GM19438 (cell line): ENCODE results near the gene CDK19.
"Not testable (repeated sequence)": the region's sequence is repeated elsewhere in the genome, so short reads cannot be mapped to it uniquely, and the experiment has no call there.

ENCODE experiments used
- ATAC-seq: cut with Tn5 transposase; IDR thresholded peaks from one replicate; pipeline ENCODE4 v1.9.1; 2021; ENCODE audit warnings: low read depth; ENCODE audit not compliant: unreplicated experiment

Gene CDK19

DNA sequence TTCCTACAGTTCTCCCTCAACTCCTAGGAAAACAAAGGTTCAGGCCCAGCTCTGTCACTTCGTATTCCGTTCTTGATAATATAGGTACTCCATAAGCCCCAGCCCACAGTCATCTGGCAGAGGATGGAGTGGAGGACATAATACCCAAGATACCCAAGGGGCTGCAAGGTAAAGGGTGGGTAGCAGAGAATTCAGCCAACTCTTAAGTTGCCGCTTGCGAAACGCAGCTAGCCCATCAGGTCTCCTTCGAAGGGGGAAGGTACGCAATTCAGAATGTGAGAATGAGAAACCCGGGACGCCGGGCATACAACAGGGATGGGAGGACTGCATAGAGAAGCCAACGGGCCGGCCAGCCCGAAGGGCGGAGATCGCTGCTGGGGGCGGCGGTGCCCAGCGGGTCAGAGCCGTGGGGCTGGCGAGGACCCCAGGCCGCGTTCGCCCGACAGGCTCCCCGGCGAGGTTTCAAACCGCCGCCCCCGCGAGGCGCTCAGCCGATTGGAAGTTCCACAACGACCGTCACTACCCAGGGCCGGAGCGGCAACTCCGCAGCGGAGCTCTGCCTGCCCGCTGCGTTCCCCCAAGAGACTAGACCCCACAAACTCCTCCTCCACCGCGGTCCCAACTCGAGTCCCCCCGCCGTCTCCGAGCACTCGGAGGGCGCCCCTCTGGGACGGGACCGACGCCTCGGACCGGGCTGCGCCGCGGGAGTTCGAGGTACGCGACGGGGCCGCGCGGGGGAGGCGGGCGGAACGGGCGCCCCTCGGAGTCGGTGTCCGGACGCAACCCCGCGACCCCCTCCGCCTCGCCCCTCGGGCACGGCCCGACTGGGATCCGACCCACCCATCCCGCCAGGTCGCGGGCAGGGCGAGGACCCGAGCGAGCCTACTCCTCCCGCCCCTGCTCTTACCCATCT lies 911 bp downstream of the CDK19 start:
- peak; percentile 6 for ATAC-seq

DNA sequence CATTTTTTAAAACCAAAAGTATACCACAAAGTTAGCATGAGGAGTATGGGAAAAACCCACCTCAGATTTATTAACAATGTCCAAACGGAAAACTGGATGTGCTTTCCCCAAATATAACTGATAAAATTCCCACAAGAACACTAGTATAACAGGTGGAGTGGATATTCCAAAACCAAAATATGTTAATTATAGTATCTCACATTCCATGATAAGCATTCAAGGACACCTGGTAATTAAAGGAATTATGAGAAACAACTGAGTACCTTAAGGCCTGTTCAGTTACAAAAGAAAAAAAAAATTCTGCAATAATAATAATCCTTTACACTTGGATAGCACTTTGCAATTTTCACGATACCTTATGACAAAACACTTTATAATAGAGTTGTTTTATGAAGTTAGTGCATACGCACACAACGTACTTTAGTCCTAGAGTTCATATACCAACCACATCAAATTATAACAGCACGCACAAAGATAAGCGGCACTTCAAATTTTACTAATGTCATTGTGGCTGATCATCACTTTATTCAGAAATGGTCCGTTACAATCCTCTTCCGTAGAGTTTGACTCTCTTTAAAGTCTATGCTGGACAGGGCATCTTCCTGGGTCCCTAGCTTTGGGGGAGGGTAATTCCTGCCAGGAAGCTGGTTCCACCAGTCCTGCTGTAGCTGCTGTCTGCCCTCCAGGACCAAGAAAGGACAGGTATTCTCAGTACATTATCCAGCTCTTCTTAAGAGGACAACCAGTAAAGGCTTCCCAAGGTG lies 1.7 kb downstream of the CDK19 start:
- no peak for ATAC-seq

DNA sequence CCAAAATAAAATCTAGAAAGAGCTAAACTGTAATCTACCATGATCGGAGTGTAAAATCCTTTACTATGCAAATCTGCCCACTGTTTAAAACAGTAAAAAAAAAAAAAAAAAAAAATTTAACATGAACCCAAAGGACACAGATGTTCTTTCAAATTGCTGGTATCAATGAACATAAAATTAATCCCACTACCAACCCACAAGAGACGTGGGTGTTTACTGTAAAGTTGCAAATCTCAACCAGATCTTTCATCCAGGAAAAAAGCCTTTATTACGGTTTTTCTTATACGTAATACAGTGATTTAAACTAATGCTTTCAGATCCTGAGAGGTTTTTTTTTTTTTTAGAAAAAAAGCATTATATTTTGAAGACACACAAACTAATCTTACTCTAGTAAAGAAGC lies 2.5 kb downstream of the CDK19 start:
- no peak for ATAC-seq

DNA sequence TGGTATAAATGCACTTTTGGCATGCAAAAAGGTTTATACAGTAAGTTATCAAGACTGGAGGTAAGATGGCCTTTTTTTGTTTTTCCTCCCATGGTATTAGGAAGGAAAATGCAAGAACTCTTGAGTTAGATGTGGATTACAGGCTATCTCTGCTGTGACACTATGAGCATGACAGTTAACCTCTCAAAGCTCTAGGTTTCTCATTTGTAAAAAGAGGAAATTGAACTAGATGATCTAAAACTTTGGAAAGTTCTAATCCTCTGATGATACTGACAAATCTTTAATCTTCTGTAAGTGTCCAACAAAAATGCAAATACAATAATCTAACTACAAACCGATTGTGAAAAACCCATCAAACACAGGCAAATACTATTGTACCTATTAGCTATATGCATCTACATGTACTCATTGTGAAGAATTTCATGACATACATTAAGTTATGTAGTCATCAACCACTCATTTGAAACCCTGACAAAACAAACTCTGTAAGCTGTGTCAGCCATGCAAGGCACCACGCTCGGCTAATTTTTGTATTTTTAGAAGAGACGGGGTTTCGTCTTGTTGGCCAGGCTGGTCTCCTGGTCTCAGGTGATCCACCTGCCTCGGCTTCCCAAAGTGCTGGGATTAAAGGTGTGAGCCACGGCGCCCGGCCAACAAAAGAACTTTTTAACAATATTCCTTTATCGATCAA lies 4.2 kb downstream of the CDK19 start:
- no peak for ATAC-seq

DNA sequence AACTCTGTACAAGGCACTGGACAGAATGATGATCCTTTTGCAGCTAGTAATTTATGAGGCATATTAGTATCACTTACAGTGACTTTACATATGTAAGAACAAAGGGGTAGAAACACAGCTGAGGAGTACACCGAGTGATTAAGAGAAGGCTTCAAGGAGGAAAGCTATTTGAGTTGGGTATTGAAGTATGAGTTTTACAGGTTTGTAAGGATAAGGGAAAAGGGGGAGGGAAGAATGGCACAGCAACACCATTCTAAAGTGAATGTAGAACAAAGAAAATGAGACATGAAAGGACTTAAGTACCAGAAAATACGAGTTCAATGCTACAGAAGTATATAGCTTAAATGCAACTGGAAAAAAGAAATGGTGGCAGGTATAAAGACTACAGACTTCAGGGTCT lies 5.5 kb downstream of the CDK19 start:
- no peak for ATAC-seq

DNA sequence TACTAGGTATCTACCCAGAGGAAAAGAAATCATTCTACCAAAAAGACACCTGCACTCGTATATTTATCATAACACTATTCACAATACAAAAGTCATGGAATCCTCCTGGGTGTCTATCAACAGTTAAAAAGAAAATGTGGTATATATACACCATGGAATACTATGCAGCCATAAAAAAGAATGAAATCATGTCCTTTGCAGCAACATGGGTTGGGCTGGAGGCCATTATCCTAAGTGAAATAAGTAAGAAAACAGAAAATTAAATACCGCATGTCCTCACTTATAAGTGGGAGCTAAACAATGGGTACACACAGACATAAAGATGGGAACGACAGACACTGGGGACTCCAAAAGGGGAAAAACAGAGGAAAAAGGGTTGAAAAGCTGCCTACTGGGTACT lies 13.1 kb downstream of the CDK19 start:
- not testable (repeated sequence) for ATAC-seq

DNA sequence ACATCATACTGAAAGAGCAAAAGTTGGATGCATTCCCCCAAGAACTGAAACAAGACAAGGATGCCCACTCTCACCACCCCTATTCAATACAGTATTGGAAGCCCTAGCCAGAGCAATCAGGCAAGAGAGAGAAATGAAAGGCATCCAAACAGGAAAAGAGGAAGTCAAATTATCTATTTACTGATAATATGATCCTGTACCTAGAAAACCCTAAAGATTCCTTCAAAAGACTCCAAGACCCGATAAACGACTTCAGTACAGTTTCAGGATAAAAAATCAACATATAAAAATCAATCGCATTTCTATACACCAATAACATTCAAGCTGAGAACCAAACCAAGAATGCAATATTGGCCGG lies 14.5 kb downstream of the CDK19 start:
- no peak for ATAC-seq

DNA sequence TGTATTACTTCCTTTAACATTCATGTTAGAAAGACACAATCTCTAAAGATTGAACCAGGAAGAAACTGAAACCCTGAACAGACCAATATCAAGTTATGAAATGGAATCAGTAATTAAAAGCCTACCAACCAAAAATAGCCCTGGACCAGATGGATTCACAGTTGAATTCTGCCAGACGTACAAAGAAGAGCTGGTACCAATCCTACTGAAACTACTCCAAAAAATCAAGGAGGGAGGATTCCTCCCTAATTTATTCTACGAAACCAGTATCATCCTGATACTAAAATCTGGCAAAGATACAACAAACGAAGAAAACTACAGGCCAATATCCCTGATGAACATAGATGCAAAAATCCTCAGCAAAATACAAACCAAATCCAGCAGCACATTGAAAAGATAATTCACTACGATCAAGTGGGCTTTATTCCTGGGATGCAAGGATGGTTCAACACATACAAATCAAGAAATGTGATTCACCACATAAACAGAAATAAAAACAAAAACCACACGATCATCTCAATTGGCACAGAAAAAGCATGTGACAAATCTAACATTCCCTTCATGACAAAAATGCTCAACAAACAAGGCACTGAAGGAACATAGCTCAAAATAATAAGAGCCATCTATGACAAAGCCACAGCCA lies 15.0 kb downstream of the CDK19 start:
- no peak for ATAC-seq

DNA sequence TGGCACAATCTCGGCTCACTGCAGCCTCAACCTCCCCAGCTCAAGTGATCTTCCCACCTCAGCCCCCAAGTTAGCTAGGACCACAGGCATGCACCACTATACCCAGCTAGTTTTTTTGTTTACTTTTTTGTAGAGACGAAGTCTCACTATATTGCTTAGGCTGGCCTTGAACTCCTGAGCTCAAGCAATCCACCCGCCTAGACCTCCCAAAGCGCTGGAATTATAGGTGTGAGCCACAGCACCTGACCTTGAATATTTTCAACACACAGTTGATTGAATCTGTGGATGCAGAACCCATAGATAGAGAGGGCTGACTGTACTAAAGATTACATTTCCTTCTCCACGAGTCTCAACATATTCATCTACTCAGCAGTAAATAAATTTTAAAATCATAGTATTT lies 15.6 kb downstream of the CDK19 start:
- ATAC-seq: no peak

DNA sequence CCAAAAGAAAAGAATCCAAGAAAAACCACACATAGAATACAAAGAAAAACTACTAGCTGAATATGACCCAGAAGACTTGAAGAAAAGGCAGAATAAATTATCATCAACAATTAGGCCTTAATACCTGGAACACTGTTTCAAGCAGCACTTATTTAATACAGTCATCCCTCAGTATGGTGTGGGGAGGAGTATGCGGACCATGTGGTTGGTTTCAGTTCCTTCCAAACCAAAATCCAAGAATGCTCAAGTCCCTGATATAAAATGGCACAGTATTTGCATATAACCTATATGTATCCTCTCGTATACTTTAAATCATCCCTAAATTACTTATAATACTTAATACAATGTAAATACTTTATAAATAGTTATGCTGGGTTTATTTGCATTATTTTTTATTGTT lies 16.1 kb downstream of the CDK19 start:
- no peak for ATAC-seq

DNA sequence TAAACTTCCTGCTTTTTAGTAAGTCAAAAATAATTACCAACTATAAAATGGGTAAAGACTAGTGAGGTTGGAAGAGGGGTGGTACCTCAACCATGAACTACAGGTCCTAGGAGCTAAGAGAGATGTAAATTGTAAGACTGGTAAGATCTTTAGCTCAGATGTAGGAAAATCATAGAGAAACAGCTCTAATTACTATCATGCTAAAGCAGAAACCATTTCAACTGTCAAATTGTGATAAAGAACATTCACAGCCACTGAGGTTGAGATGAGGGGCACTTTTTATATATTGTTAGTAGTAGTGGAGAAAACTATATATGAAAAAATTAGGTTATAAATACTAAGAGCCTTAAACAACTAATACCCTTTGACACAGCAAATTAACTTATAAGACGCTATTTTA lies 20.0 kb downstream of the CDK19 start:
- no peak for ATAC-seq

DNA sequence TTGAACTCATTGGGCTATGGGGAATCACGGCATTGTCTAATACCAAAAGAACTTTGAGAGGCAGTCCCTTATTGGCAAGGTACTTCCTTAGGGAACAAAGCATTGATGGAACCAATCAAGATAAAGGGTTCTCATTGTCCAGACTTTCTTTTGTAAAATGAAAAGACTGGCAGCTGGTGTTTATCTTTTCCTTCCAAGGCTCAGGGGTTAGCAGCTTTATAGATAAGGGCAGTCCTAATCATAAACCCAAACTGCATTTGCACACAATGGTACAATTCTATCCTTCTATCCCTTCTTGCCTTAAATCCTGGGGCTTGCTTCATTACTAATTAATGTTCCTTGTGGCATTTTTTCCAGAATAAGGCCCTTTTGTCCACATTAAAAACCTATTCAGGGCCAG lies 28.6 kb downstream of the CDK19 start:
- ATAC-seq: no peak

DNA sequence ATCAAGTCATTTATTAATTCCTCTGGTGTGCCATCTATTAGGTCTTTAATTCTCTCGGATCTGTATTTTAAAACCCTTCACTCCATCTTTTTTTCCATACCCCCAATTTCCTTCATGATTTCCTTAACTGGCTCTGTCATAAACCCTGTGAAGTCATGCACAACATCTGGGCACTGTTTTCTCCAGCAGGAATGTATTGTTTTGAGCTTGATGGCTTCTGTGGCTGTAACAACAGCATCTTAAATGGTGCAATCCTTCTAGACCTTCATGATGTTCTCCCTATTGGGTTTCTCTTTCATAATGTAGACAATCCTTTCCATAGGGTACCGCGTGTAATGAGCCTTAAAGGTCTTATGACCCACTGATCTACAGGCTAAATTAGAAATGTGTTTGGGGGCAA lies 29.0 kb downstream of the CDK19 start:
- ATAC-seq: no peak

DNA sequence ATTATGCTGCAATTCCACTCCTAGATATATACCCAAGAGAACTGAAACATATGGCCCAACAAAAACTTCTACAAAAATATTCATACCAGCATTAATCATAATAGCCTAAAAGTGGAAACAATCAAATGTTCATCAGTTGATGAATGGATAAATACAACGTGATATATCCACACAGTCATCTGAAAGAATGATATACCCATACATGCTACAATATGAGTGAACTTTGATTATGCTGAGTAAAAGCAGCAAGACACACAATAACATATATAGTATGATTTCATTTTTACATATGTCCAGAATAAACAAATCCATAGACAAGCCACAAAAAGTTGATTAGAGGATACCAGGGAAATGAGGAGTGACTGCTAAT lies 30.7 kb downstream of the CDK19 start:
- ATAC-seq: no peak

DNA sequence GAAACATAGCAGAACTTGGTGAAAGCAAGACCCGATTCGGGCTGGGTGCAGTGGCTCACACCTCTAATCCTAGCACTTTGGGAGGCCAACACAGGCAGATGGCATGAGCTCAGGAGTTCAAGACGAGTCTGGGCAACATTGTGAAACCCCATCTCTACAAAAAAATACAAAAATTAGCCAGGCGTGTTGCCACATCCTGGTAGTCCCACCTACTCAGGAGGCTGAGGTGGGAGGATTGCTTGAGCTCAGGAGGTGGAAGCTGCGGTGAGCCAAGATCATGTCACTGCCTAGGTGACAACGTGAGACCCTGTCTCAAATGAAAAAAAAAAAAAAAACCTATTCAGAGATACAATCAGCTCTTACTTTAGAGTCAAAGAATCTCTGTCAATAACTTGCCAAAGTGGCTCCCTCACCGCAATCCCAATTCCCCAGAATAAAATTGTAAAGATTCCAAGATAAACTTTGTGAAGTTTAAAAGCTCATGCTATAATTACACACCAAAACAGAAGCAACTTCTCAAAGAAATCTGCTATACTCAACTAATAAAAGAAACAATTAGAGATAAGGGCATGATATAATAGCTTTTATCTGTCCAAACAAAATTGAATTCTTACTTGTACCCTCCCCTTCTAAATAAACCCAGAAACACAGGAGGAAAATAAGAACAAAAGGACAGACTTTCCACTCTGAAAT lies 33.6 kb downstream of the CDK19 start:
- no peak for ATAC-seq

DNA sequence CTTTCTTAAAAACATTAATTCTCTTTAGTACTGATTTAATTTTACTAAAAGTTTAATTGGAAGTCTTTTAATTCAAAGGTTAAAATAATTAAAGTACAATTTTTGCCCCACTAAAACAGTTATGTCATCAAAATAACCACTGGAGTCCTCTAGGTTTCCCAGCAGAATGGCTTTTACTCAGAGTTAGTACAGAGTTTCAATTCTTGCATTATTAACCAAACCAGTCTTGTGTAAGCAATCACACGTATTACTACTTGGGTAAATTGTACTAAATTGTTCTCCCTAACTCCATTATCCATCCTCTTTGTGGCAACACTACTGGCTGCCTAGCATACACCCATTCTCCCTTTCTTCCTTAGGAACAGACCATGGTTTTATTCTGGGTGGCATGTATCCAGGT lies 36.9 kb downstream of the CDK19 start:
- no peak for ATAC-seq

DNA sequence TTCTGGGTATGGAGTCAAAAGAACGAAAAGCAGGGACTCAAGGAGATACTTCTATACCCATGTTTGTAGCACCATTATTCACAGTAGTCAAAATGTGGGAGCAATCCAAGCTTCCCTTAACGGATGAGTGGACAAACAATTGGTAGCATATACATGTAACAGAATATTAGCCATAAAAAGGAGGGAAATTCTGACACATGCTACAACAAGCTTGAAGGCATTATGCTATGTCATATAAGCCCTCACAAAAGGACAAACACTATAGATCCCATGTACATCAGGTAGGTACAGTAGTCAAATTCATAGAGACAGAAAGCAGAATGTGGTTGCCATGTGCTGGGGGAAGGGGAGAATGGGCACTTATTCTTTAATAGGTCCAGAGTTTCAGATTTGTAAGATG lies 37.6 kb downstream of the CDK19 start:
- no peak for ATAC-seq

DNA sequence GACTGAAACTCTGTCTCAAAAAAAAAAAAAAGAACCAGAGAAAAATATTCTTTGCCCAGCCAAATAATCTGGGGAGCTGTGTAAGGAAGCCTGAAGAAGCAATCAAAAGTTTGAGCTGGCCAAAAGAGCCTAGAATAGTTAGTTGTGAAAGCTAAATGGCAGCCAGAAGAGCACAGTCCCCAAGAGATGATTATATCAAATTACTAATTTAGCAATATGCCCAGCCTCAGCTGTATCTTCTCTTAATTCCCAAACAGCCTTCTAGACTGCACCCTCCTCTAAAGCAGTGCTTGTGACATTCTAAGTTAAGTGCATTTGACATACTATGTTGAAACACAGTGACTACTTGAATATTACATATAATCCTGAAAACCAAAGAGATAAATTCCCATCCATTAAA lies 38.9 kb downstream of the CDK19 start:
- no peak for ATAC-seq

DNA sequence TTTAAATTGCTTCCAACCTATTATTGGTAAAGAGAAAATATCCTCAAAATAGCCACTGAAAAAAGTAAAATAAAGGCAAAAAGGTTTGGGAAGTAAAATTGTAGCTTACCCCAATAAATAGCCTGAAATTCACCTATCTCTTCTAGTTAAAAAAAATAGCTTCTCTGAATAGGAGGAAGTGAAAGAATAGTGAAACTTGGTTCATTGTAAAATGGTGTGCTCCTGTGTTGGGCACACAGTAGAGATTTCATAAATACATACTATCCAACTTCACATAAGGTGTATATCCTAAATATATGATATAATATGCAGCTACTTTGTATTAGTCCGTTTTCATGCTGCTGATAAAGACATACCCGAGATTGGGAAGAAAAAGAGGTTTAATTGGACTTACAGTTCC lies 45.3 kb downstream of the CDK19 start:
- no peak for ATAC-seq

DNA sequence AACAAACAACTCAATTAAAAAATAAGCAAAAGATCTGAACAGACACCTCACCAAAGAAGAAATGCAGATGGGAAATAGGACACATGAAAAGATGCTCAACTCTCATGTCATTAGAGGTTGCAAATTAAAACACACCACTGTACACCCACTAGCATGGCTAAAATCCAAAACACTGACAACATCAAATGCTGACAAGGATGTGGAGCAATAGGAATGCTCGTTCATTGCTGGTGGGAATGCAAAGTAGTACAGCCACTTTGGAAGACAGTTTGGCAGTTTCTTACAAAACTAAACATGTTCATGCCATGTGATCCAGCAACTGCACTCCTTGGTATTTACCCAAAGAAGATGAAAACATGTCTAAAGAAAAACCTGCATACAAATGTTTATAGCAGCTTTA lies 47.2 kb downstream of the CDK19 start:
- no peak for ATAC-seq
